Measurements from ENCODE around the gene BGN. TPM values are rescaled to one million over a fixed set of nuclear protein-coding genes. Genes with fewer than 3 reads are reported as not detected.

The BGN gene
- total and polyA plus RNA-seq, 12 donors = 38.7 to 202 (median 68.0) TPM

GRCh38 chrX:153521034-153521433 lies 26.3 kb downstream of the BGN start:
- H3K27me3 ChIP-seq = peaks cover 0 to 83% (median 46%) of the 10 kb centered on the region in 7 donors
- H3K36me3 ChIP-seq = no peaks in the 10 kb centered on the region
- H3K9me3 ChIP-seq = no peaks in the 10 kb centered on the region
- DNase-seq (no peak), ATAC-seq (peak in 5 of 8 donors; percentile 14 to 46 (median 16))
- no peak overlapping the region for H3K27ac ChIP-seq
- WGBS, 2 donors = 30 to 55% methylated on average over 8 to 9 of the region's 9 CpGs
- H3K4me3 ChIP-seq = no peak overlapping the region
- no peaks in the 10 kb centered on the region for H3K4me1 ChIP-seq
- no peak for TF ChIP-seq CTCF (IDR thresholded peaks at IDR 0.05)
- intact Hi-C loops (cut with DNase I) = no loop called here

GRCh38 chrX:153522259-153522658 lies 27.5 kb downstream of the BGN start:
- H3K27ac ChIP-seq = no peak overlapping the region
- WGBS, 2 donors = 42 to 49% methylated on average over 10 to 12 of the region's 12 CpGs
- H3K4me1 ChIP-seq = no peaks in the 10 kb centered on the region
- H3K36me3 ChIP-seq = no peaks in the 10 kb centered on the region
- peaks cover 0 to 84% (median 37%) of the 10 kb centered on the region in 7 donors for H3K27me3 ChIP-seq
- ATAC-seq (no peak), DNase-seq (no peak)
- intact Hi-C loops (cut with DNase I) = no loop called here
- TF ChIP-seq CTCF (IDR thresholded peaks at IDR 0.05) = no peak
- H3K4me3 ChIP-seq = no peak overlapping the region
- no peaks in the 10 kb centered on the region for H3K9me3 ChIP-seq

GRCh38 chrX:153523269-153523668 lies 28.5 kb downstream of the BGN start:
- WGBS, 2 donors = 82 to 86% methylated on average over 7 of the region's 7 CpGs
- DNase-seq (no peak), ATAC-seq (no peak)
- Histone ChIP-seq H3K27ac (no peak overlapping the region), H3K9me3 (no peaks in the 10 kb centered on the region), H3K4me3 (no peak overlapping the region), H3K4me1 (no peaks in the 10 kb centered on the region), H3K36me3 (no peaks in the 10 kb centered on the region), H3K27me3 (peaks cover 0 to 88% (median 32%) of the 10 kb centered on the region in 7 donors)
- intact Hi-C loops (cut with DNase I) = no loop called here
- TF ChIP-seq CTCF (IDR thresholded peaks at IDR 0.05) = no peak

DNA sequence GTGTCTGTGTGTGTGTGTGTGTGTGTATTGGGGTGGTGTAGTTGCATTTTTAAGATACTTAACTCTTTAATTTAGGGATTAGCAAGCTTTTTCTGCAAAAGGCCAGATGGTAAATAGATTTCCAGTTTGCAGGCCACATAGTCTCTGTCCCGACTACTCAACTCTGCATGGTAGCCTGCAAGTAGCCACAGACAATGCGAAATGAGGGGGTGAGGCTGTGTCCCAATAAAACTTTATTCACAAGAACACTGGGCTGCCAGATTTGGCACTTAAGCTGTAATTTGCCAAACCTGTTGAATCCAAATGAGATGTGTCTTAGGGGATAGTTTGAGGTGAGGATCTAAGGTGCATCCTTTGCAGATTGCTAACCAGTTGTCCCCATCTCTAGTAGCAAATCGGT lies 29.5 kb downstream of the BGN start:
- Histone ChIP-seq H3K27me3 (peaks cover 0 to 82% (median 26%) of the 10 kb centered on the region in 7 donors), H3K36me3 (no peaks in the 10 kb centered on the region), H3K9me3 (no peaks in the 10 kb centered on the region), H3K27ac (no peak overlapping the region), H3K4me3 (no peak overlapping the region), H3K4me1 (no peaks in the 10 kb centered on the region)
- ATAC-seq (no peak), DNase-seq (no peak)
- WGBS, 2 donors = 83 to 84% methylated on average over 3 of the region's 3 CpGs
- intact Hi-C loops (cut with DNase I) = no loop called here
- no peak for TF ChIP-seq CTCF (IDR thresholded peaks at IDR 0.05)
